OCI-LY3 (cell line): ENCODE results near the gene ANKRD36B.
"Not testable (repeated sequence)": the region's sequence is repeated elsewhere in the genome, so short reads cannot be mapped to it uniquely, and the experiment has no call there.

Experiments used
- EZH2phosphoT487 ChIP-seq: fragments of 200-600 bp; shearing (Covaris generic); IDR thresholded peaks from 2 replicates; pipeline ENCODE4 v1.6.1; 2018; ENCODE audit warnings: antibody characterized with exemption, mixed run types, low read depth
- TF ChIP-seq, protein P1 (sequence below): fragments of 200-600, 300-600 bp; sonication (generic); IDR thresholded peaks from 2 replicates; pipeline ENCODE4 v1.5.1; 2014; ENCODE audit warnings: antibody characterized with exemption, low read length, low read depth

DNA sequence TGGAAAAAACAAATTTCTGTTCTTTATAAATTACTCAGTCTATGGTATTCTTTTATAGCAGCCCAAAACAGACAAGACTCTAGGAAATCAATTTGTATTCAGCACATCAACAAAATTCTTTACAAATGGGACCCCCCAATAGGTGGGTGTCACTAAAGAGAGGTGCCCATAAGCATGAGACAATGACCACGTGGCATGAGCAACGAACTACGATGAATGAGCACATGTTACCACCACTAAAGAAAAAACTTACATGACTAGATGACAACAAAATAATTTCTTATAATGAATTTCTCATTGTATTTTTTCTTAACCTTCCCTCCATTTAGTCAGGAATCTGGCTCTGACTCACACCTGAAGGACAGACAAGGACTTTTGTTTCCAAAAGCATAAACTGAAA lies 3.8 kb upstream of the ANKRD36B start:
- TF ChIP-seq, protein P1, sequence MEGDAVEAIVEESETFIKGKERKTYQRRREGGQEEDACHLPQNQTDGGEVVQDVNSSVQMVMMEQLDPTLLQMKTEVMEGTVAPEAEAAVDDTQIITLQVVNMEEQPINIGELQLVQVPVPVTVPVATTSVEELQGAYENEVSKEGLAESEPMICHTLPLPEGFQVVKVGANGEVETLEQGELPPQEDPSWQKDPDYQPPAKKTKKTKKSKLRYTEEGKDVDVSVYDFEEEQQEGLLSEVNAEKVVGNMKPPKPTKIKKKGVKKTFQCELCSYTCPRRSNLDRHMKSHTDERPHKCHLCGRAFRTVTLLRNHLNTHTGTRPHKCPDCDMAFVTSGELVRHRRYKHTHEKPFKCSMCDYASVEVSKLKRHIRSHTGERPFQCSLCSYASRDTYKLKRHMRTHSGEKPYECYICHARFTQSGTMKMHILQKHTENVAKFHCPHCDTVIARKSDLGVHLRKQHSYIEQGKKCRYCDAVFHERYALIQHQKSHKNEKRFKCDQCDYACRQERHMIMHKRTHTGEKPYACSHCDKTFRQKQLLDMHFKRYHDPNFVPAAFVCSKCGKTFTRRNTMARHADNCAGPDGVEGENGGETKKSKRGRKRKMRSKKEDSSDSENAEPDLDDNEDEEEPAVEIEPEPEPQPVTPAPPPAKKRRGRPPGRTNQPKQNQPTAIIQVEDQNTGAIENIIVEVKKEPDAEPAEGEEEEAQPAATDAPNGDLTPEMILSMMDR, result not testable (repeated sequence)
- TF ChIP-seq EZH2phosphoT487, result not testable (repeated sequence)
